ENCODE results near the gene THEM5.

Gene THEM5

GRCh38 chr1:151820940-151821339, 32.6 kb downstream of the THEM5 start:
- no peaks in the 10 kb centered on the region for H3K36me3 ChIP-seq (ENCODE audit: insufficient read depth)
- peaks cover 25% of the 10 kb centered on the region for H3K4me1 ChIP-seq (ENCODE audit: low read depth, poor library complexity, severe bottlenecking)
- no peak overlapping the region for H2AFZ ChIP-seq (ENCODE audit: low read depth)
- TF ChIP-seq, protein P1, sequence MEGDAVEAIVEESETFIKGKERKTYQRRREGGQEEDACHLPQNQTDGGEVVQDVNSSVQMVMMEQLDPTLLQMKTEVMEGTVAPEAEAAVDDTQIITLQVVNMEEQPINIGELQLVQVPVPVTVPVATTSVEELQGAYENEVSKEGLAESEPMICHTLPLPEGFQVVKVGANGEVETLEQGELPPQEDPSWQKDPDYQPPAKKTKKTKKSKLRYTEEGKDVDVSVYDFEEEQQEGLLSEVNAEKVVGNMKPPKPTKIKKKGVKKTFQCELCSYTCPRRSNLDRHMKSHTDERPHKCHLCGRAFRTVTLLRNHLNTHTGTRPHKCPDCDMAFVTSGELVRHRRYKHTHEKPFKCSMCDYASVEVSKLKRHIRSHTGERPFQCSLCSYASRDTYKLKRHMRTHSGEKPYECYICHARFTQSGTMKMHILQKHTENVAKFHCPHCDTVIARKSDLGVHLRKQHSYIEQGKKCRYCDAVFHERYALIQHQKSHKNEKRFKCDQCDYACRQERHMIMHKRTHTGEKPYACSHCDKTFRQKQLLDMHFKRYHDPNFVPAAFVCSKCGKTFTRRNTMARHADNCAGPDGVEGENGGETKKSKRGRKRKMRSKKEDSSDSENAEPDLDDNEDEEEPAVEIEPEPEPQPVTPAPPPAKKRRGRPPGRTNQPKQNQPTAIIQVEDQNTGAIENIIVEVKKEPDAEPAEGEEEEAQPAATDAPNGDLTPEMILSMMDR (conservative IDR thresholded peaks at IDR 0.05; ENCODE audit: low read depth, low read length): no peak
- H3K27me3 ChIP-seq (ENCODE audit: insufficient read depth, low read depth): no peaks in the 10 kb centered on the region; the same call in 1 of the 2 replicates
- no peak overlapping the region for H3K4me3 ChIP-seq (IDR thresholded peaks at IDR 0.05; ENCODE audit: insufficient read depth, low read depth, low read length)
- no peaks in the 10 kb centered on the region for H4K20me1 ChIP-seq (ENCODE audit: insufficient read depth)
- H3K79me2 ChIP-seq (ENCODE audit: insufficient read depth, low read depth): no peaks in the 10 kb centered on the region
- H3K9ac ChIP-seq: no peak overlapping the region
- no peak overlapping the region for H3K4me2 ChIP-seq
- H3K27ac ChIP-seq: no peak overlapping the region

GRCh38 chr1:151819976-151820623, 33.4 kb downstream of the THEM5 start:
- no peak overlapping the region for H3K4me2 ChIP-seq
- no peak overlapping the region for H3K4me3 ChIP-seq (IDR thresholded peaks at IDR 0.05; ENCODE audit: insufficient read depth, low read depth, low read length)
- TF ChIP-seq, protein P1 (conservative IDR thresholded peaks at IDR 0.05; ENCODE audit: low read depth, low read length): no peak

GRCh38 chr1:151819227-151819835, 34.2 kb downstream of the THEM5 start:
- H3K79me2 ChIP-seq (ENCODE audit: insufficient read depth, low read depth): no peaks in the 10 kb centered on the region
- no peaks in the 10 kb centered on the region for H3K36me3 ChIP-seq (ENCODE audit: insufficient read depth)
- no peak overlapping the region for H3K9ac ChIP-seq
- H3K4me3 ChIP-seq (IDR thresholded peaks at IDR 0.05; ENCODE audit: insufficient read depth, low read depth, low read length): no peak overlapping the region
- no peaks in the 10 kb centered on the region; the same call in 1 of the 2 replicates for H3K27me3 ChIP-seq (ENCODE audit: insufficient read depth, low read depth)
- H3K4me1 ChIP-seq (ENCODE audit: low read depth, poor library complexity, severe bottlenecking): peaks cover 38% of the 10 kb centered on the region
- no peak overlapping the region for H3K4me2 ChIP-seq
- TF ChIP-seq, protein P1 (conservative IDR thresholded peaks at IDR 0.05; ENCODE audit: low read depth, low read length): no peak
- no peak overlapping the region for H2AFZ ChIP-seq (ENCODE audit: low read depth)
- no peak overlapping the region for H3K27ac ChIP-seq
- H4K20me1 ChIP-seq (ENCODE audit: insufficient read depth): no peaks in the 10 kb centered on the region

More at GRCh38 chr1:151819976-151820623, 33.4 kb downstream of the THEM5 start:
- H3K9ac ChIP-seq: no peak overlapping the region
- H3K79me2 ChIP-seq (ENCODE audit: insufficient read depth, low read depth): no peaks in the 10 kb centered on the region
- no peaks in the 10 kb centered on the region; the same call in 1 of the 2 replicates for H3K27me3 ChIP-seq (ENCODE audit: insufficient read depth, low read depth)
- peaks cover 33% of the 10 kb centered on the region for H3K4me1 ChIP-seq (ENCODE audit: low read depth, poor library complexity, severe bottlenecking)
- H3K36me3 ChIP-seq (ENCODE audit: insufficient read depth): no peaks in the 10 kb centered on the region
- H2AFZ ChIP-seq (ENCODE audit: low read depth): no peak overlapping the region
- H4K20me1 ChIP-seq (ENCODE audit: insufficient read depth): no peaks in the 10 kb centered on the region
- no peak overlapping the region for H3K27ac ChIP-seq

DNA sequence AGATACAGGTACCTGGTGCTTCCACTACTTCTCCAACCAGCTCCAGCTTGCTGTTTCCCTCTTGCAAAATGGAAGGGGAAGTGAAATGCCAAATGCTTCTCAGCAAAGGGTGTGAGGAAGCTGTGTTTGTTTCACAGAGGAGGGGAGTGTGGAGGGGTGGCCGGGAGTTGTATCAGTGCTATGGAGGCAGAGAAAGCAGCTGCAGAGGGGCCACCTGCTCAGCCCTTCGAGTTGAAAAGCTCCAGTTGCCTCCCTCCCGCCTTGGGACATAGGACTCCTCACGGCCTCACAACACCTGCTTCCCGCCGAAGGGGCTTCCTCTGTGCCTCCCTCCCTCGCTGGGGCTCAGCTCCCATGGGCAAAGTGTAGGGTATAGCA, 36.2 kb downstream of the THEM5 start:
- no peak overlapping the region for H3K4me3 ChIP-seq (IDR thresholded peaks at IDR 0.05; ENCODE audit: insufficient read depth, low read depth, low read length)
- H2AFZ ChIP-seq (ENCODE audit: low read depth): no peak overlapping the region
- H3K9ac ChIP-seq: no peak overlapping the region
- H3K4me1 ChIP-seq (ENCODE audit: low read depth, poor library complexity, severe bottlenecking): peaks cover 38% of the 10 kb centered on the region
- no peak overlapping the region for H3K4me2 ChIP-seq
- H3K36me3 ChIP-seq (ENCODE audit: insufficient read depth): no peaks in the 10 kb centered on the region
- H3K79me2 ChIP-seq (ENCODE audit: insufficient read depth, low read depth): no peaks in the 10 kb centered on the region
- H3K27me3 ChIP-seq (ENCODE audit: insufficient read depth, low read depth): no peaks in the 10 kb centered on the region
- H3K27ac ChIP-seq: no peak overlapping the region
- TF ChIP-seq, protein P1 (conservative IDR thresholded peaks at IDR 0.05; ENCODE audit: low read depth, low read length): no peak
- H4K20me1 ChIP-seq (ENCODE audit: insufficient read depth): no peaks in the 10 kb centered on the region
